GM12891 (cell line): Measurements from ENCODE around the gene SNPH.

Source experiments
- PAX5 ChIP-seq: IDR thresholded peaks from 2 replicates; pipeline ENCODE4 v1.6.1; 2011; ENCODE audit warnings: low read length, moderate library complexity, mild to moderate bottlenecking; ENCODE audit not compliant: insufficient read depth, severe bottlenecking
- POLR2A ChIP-seq: IDR thresholded peaks from 2 replicates; pipeline ENCODE4 v1.6.1; 2011; ENCODE audit warnings: low read depth, low read length, control low read depth
- POLR2AphosphoS5 ChIP-seq: IDR thresholded peaks from 2 replicates; pipeline ENCODE4 v1.6.1; 2011; ENCODE audit warnings: low read depth, low read length, control low read depth
- POU2F2 ChIP-seq: IDR thresholded peaks from 2 replicates; pipeline ENCODE4 v1.6.1; 2011; ENCODE audit warnings: low read depth, mild to moderate bottlenecking, control low read depth, low read length, moderate library complexity
- SPI1 ChIP-seq: IDR thresholded peaks from 2 replicates; pipeline ENCODE4 v1.6.1; 2011; ENCODE audit warnings: low read depth, low read length, control low read depth
- TAF1 ChIP-seq: IDR thresholded peaks from 2 replicates; pipeline ENCODE4 v1.6.1; 2011; ENCODE audit warnings: low read depth, low read length, control low read depth

DNA sequence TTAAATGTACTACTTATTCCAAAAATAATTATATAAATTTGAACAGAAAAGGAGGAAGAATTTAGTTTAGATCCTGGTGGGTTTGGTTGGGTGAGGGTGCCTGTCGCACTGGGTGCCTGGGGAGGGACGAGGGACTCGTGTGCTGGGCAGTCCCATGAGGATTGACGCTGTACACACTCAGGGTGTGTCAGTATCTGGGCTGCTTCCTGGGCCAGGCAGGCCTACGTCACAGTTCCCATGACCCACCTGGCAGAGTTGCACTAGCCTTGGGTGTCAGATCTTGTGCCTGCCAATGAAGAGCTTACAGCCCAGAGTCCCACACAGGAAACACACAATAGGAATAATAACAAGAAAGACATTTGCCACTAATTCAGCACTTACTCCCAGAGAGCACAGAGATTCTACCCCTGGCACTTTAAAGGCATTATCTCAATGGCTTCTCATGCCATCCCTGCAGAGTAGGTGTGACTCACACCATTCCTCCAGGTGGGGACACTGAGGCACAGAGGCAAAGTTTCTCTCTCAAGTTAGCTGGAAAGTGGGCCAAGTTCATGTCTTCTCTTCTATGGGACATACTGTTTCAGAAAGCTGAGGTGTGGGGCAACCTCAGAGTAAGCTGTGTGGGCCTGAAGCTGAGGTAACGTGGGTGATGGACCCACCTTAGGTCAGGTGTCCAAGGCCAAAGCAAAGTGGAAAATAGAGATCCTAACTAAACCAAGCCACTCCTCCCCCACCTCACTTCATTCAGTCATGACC is 64.2 kb downstream of the SNPH start:
- TF ChIP-seq SPI1 (no peak), POLR2A (no peak; the same call in 1 of the 2 replicates), POLR2AphosphoS5 (no peak), TAF1 (no peak), POU2F2 (no peak), PAX5 (no peak)
